Chondrocyte (in vitro differentiated cells): Measurements from ENCODE around the gene DAB2IP. TPM values are rescaled to one million over a fixed set of nuclear protein-coding genes. Genes with fewer than 3 reads are reported as not detected.
A peak's percentile ranks its signal among the peaks of the same experiment; 100 is the strongest.
"Not testable (repeated sequence)": the region's sequence is repeated elsewhere in the genome, so short reads cannot be mapped to it uniquely, and the experiment has no call there.

Experiments
- DNase-seq: peaks from one replicate; pipeline ENCODE4 v3.0.0; 2021; ENCODE audit warnings: mixed read lengths, low spot score
- H3K27ac Mint-ChIP-seq: one replicate; pipeline ENCODE4 v1.8.0; 2021; ENCODE audit warnings: mild to moderate bottlenecking, moderate library complexity, mixed read lengths; ENCODE audit not compliant: unreplicated experiment
- H3K27me3 Mint-ChIP-seq: 2 replicates; pipeline ENCODE4 v1.8.0; 2021; ENCODE audit warnings: low read depth, mixed read lengths
- H3K36me3 Mint-ChIP-seq: 2 replicates; pipeline ENCODE4 v1.8.0; 2021; ENCODE audit warnings: low read depth, mixed read lengths
- H3K4me1 Mint-ChIP-seq: 2 replicates; pipeline ENCODE4 v1.8.0; 2021; ENCODE audit warnings: low read depth, mild to moderate bottlenecking, mixed read lengths
- H3K4me3 Mint-ChIP-seq: one replicate; pipeline ENCODE4 v1.8.0; 2021; ENCODE audit warnings: mild to moderate bottlenecking, moderate library complexity, mixed read lengths; ENCODE audit not compliant: unreplicated experiment
- H3K9me3 Mint-ChIP-seq: 2 replicates; pipeline ENCODE4 v1.8.0; 2021; ENCODE audit warnings: low read depth, mixed read lengths
- total RNA-seq: library from RNA; stranded (reverse); gene quantifications from 3 replicates; pipeline ENCODE4 v1.2.1, GENCODE V29; 2021
- TF ChIP-seq, protein P1 (sequence below): fragments of 200-600 bp; sonication (generic); IDR thresholded peaks from 2 replicates; pipeline ENCODE4 v1.5.0; 2021; ENCODE audit warnings: antibody characterized with exemption, mild to moderate bottlenecking, moderate library complexity

DAB2IP gene
- total RNA-seq, 1 donor from 2014 or later, result 58.5 TPM

DNA sequence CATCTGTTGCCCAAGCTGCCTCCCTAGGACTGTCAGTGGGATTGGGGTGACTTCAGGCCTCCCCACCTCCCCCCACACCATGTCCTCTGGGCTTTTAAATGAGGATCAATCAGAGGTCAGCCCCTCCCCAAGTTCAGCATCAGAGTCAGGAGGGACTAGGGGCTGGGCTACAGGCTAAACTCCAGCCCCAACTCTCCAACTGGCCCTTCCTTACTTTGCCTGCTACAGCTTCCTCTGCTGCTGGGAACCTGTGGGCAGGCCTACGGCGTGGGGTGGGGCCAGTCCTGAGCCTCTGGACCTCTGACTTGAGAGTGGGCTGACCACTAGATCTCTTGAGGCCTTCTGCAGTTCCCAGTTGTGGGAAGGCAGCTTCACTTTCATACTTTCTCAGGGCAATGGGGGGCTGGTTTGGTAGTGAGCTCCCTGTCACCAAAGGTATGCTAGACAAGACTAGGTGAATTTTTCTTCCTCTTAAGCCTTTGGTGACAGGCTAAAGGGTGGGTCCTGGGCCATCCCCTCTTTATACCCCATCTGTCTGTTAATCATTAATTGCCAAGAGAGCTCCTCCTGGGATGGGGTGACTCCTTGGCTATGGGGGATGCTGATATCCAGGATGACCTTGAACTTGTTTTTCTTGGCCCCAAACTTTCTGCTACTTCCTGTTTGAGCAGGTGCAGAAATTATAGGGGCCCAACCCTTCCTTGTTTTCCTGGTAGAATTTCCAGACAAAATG, 10.8 kb upstream of the DAB2IP start:
- no peak overlapping the region for H3K27ac Mint-ChIP-seq
- no peaks in the 10 kb centered on the region for H3K36me3 Mint-ChIP-seq

DNA sequence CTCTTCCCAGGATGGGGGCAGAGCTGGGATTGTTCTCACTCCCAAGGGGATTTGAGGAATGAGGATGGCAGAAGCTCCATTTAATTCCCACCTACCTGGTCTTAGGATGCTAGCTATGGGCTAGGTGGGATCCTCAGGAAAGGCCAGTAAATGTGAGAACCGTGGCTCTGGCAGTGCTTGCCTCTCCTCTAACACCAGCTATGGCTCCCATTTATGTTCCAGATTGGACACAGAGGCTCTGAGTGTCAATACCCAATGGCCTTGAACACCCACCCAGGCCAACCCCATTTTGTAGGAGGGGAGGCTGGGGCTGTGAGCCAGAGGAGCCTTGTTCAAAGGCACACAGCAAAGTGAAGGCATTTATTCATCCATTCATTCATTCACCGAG, 10.2 kb upstream of the DAB2IP start:
- H3K27ac Mint-ChIP-seq, result no peak overlapping the region
- H3K27me3 Mint-ChIP-seq, result no peaks in the 10 kb centered on the region
- DNase-seq, result no peak
- no peak overlapping the region for H3K4me3 Mint-ChIP-seq
- H3K9me3 Mint-ChIP-seq, result no peaks in the 10 kb centered on the region
- H3K4me1 Mint-ChIP-seq, result peaks cover 30% of the 10 kb centered on the region
- TF ChIP-seq, protein P1, sequence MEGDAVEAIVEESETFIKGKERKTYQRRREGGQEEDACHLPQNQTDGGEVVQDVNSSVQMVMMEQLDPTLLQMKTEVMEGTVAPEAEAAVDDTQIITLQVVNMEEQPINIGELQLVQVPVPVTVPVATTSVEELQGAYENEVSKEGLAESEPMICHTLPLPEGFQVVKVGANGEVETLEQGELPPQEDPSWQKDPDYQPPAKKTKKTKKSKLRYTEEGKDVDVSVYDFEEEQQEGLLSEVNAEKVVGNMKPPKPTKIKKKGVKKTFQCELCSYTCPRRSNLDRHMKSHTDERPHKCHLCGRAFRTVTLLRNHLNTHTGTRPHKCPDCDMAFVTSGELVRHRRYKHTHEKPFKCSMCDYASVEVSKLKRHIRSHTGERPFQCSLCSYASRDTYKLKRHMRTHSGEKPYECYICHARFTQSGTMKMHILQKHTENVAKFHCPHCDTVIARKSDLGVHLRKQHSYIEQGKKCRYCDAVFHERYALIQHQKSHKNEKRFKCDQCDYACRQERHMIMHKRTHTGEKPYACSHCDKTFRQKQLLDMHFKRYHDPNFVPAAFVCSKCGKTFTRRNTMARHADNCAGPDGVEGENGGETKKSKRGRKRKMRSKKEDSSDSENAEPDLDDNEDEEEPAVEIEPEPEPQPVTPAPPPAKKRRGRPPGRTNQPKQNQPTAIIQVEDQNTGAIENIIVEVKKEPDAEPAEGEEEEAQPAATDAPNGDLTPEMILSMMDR, result no peak
- H3K36me3 Mint-ChIP-seq, result no peaks in the 10 kb centered on the region

More for the DNA sequence above, 10.8 kb upstream of the DAB2IP start:
- Mint-ChIP-seq H3K4me1 (peaks cover 32% of the 10 kb centered on the region), H3K9me3 (no peaks in the 10 kb centered on the region), H3K4me3 (no peak overlapping the region), H3K27me3 (no peaks in the 10 kb centered on the region)
- no peak for DNase-seq
- TF ChIP-seq, protein P1, result no peak

DNA sequence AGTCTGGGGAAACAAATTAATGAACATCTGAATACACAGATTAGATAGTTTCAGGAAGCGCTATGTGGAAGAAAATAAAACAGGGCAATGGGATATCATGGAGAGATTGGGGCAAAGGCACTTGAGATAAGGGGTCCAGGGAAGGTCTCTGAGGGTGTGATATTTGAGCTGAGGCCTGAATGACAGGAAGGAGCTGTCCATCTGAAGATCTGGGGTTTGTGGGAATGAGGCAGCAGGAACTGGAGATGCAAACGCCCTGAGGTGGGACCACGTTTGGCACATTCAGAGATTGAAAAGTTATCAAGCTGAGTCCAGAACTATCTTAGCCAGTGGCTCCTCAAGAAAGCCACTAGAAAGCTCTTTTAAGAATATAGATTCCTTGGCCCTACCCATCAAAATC, 8.7 kb upstream of the DAB2IP start:
- no peak overlapping the region for H3K4me3 Mint-ChIP-seq
- H3K36me3 Mint-ChIP-seq, result no peaks in the 10 kb centered on the region
- H3K9me3 Mint-ChIP-seq, result no peaks in the 10 kb centered on the region
- H3K27ac Mint-ChIP-seq, result no peak overlapping the region
- no peak for DNase-seq
- TF ChIP-seq, protein P1, result no peak
- no peaks in the 10 kb centered on the region for H3K27me3 Mint-ChIP-seq
- peaks cover 16% of the 10 kb centered on the region for H3K4me1 Mint-ChIP-seq

DNA sequence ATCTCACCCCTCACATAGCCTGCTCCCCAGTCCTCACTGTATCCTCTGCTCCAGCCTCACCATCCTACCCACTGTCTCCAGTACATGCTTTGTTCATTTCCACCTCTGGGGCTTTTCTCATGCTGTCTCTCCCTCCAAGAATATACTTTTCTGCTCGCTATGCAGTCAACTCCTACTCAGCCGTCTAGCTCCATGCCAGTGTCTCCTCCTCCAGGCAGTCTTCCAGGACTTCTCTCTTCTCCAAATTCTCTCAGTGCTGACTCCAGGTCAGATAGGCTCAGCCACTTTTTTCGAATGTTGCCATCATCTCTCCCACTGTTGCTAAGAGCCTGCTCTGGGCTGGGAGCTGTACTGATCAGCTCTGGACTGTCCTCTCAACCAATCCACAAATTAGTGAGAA, 8.0 kb upstream of the DAB2IP start:
- Mint-ChIP-seq H3K27ac (no peak overlapping the region), H3K4me3 (no peak overlapping the region), H3K36me3 (no peaks in the 10 kb centered on the region), H3K27me3 (no peaks in the 10 kb centered on the region), H3K9me3 (no peaks in the 10 kb centered on the region), H3K4me1 (peaks cover 8% of the 10 kb centered on the region)
- TF ChIP-seq, protein P1, result no peak
- DNase-seq, result no peak

DNA sequence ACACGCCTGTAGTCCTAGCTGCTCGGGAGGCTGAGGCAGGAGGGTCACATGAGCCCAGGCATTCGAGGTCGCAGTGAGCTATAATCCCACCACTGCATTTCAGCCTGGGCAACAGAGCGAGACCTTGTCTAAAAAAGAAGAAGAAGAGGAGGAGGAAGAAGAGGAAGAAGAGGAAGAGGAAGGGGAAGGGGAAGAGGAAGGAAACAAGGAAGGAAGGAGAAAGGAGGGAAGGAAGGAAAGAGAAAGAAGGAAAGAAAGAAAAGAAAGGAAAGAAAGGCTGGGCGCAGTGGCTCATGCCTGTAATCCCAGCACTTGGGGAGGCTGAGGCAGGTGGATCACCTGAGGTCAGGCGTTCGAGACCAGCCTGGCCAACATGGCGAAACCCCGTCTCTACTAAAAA, 7.4 kb upstream of the DAB2IP start:
- H3K9me3 Mint-ChIP-seq, H3K27me3 Mint-ChIP-seq, H3K36me3 Mint-ChIP-seq, H3K27ac Mint-ChIP-seq, H3K4me1 Mint-ChIP-seq, H3K4me3 Mint-ChIP-seq: not testable (repeated sequence)
- DNase-seq, result peak; percentile 32

DNA sequence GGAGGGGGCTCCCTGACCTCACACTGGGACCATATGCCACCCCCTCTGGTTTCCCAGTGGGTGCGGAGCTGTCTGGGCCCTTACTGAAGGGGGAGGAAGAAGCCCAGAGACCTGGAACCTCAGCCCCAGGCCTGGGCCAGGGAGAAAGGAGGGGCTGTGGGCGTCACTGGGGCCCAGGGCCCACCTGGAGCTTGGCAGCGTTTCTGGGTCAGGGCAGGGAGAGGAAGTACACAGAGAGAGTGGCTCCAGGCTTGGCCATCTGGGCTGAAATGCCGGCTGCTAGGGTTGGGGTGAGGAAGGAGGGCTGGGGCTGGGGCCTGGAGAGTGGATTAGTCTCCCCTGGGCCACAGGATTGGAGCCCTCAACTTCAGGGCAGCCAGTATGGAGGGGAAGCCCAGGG, 6.4 kb upstream of the DAB2IP start:
- TF ChIP-seq, protein P1, result no peak
- Mint-ChIP-seq H3K27ac (no peak overlapping the region), H3K9me3 (no peaks in the 10 kb centered on the region), H3K4me1 (peaks cover 10% of the 10 kb centered on the region), H3K4me3 (no peak overlapping the region), H3K36me3 (no peaks in the 10 kb centered on the region), H3K27me3 (no peaks in the 10 kb centered on the region)
- no peak for DNase-seq
